ENCODE data around the gene ABCA2.

The ABCA2 gene

GRCh38 chr9:136997830-136998234 lies 30.2 kb downstream of the ABCA2 start:
- no peak for DNase-seq (ENCODE audit: low read depth in 2 of 2)

GRCh38 chr9:136997371-136997770 lies 30.7 kb downstream of the ABCA2 start:
- DNase-seq (ENCODE audit: low read depth in 2 of 2) = no peak

- peak; percentile 16 to 45 for DNase-seq (ENCODE audit: low read depth in 2 of 2)
Measured at GRCh38 chr9:136996361-136997292, 31.4 kb downstream of the ABCA2 start, which contains the start of gene CLIC3. TSS of gene CLIC3 (minus strand) at chr9:136996568. CDS start at chr9:136996543, 25 bp downstream.

GRCh38 chr9:136995772-136996311 lies 32.2 kb downstream of the ABCA2 start:
- no peak for DNase-seq (ENCODE audit: low read depth in 2 of 2)

DNA sequence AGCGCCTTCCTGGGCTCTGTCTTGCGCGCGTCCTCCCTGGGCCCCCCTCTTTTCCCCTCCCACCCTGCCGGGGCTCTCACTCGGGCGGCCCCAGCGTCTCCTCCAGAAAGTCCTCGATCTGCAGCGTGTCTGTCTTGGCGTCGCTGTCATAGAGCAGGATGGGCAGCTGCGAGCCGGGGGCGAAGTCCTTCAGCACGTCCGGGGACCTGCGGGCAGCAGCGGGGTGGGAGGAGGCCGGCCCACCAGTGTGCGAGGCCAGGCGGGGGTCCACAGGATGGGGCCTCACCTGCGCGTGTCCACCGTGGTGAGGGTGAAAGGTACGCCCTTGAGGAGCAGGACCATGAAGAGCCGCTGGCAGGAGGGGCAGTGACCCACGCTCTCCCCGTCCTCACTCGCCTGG lies 32.7 kb downstream of the ABCA2 start:
- no peak for DNase-seq (ENCODE audit: low read depth in 2 of 2)

GRCh38 chr9:136994888-136995230 lies 33.2 kb downstream of the ABCA2 start:
- DNase-seq (ENCODE audit: low read depth in 2 of 2) = no peak

DNA sequence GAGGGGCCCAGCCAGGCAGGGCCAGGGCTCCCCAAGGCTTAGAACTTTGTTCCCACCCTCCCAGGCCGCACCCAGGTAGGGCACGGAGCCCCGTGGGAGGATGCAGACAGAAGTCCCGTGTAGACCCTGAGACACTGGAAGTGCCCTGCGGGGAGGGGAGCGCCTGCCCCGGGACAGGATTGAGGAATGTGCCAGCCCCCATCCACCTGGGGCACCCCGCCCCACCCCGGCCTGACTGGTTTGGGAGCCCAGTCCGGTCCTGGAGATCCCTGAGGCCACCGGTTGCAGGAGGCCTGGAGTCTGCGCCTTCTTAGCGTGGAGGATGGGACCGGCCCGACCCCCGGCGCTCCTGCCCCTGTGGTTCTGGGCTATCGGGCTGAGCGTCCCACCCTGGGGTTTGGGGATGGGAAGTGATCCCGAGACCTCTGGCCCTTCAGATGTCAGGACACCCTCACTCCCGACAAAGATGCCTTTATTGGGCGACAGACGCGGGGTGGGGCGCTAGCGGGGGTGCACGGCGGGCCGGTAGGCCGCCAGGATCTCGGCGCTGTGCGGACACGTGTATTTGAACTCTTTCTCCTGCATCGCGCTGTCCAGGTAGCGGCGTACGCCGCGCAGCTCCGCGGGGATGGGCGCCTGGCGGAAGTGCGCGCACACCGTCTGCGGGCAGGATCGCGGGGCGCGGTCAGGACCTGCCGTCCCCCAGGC lies 33.7 kb downstream of the ABCA2 start:
- DNase-seq (ENCODE audit: low read depth in 2 of 2) = no peak

- DNase-seq (ENCODE audit: low read depth in 2 of 2) = no peak
Measured at GRCh38 chr9:136992819-136993369, 35.1 kb downstream of the ABCA2 start.

DNA sequence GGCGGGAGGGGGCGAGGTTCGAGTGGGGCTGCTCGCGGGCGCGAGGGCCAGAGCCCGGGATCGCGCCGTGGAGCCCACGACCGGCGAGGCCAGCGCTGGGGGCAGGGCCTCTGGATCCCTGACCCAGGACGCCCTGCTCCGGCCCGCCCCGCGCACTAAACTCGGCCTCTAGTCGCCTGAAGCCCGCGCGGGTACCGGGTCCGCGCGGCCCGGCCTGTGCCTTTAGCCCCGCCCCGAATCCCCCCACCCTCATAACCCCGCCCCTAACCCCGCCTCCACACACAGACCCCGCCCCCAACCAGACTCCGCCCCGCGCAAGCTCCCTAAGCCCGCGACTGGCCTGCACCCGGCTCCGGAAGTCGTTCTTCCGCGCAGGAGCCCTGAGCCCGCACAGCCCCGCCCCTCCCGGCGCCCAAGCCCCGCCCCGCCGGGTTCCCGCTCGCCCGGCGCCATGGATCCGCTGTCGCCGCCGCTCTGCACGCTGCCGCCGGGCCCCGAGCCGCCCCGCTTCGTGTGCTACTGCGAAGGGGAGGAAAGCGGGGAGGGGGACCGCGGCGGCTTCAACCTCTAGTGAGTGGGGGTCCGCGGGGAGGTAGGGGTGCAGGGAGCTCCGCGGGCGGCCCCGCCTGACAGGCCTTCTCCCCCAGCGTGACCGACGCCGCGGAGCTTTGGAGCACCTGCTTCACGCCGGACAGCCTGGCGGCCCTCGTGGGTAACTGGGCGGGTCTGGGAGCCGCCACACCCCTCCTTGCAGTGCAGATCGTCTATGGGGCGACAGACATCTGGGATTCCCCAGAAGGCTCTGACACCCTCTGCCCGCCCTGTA lies 35.8 kb downstream of the ABCA2 start, which contains the start of gene PAXX:
Gene PAXX (plus strand): TSS at position 430 of the 826 bp plus-strand sequence. CDS start 22 bp downstream, at position 452.
- peak; percentile 85 to 87 for DNase-seq (ENCODE audit: low read depth in 2 of 2)

DNA sequence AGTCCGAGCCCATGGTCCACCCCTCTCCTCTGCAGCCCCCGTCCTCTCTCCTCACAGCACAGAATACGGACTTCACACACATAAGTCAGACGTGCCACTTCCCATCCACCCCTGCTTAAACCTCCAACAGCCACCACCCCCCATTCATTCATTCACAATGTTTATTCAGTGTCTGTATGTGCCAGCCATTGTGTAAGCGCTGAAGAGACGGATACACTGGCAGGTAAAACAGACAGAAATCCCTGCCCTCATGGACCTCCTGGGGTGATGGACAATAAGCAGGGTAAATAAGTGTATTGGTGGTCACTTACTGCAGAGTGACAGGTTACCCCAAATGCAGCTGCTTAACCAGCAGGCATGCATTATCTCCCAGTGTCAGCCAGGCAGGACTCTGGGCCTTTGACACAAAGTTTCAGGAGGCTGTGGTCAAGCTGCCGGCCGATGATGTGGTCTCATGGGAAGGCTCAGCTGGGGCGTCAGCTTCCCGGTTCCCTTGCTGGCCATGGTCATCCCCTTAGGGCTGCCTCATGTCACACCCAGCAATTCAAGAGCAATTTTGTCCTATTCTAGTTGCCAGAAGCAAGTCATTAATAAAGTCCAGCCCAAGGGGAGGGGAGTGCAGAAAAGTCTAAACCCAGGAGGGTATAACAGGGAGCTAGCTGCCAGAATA lies 37.7 kb downstream of the ABCA2 start:
- DNase-seq (ENCODE audit: low read depth in 2 of 2) = no peak

DNA sequence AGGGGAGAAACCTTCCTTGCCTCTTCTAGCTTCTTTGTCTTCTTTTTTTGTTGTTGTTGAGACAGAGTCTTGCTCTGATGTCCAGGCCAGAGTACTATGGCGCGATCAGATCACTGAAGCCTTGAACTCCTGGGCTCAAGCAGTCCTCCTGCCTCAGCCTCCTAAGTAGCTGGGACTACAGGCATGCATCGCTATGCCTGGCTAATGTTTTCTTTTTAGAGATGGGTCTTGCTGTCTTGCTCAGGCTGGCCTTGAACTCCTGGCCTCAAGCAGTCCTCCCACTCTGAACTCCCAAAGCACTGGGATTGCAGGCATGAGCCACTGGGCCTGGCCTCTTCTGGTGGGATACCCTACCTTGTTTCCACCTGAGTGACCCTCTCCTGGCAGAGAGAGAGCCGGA lies 39.2 kb downstream of the ABCA2 start:
- no peak for DNase-seq (ENCODE audit: low read depth in 2 of 2)

- DNase-seq (ENCODE audit: low read depth in 2 of 2) = no peak
Measured at GRCh38 chr9:136985853-136986252, 42.2 kb downstream of the ABCA2 start.

- no peak for DNase-seq (ENCODE audit: low read depth in 2 of 2)
Measured at GRCh38 chr9:136985027-136985602, 42.9 kb downstream of the ABCA2 start.

DNA sequence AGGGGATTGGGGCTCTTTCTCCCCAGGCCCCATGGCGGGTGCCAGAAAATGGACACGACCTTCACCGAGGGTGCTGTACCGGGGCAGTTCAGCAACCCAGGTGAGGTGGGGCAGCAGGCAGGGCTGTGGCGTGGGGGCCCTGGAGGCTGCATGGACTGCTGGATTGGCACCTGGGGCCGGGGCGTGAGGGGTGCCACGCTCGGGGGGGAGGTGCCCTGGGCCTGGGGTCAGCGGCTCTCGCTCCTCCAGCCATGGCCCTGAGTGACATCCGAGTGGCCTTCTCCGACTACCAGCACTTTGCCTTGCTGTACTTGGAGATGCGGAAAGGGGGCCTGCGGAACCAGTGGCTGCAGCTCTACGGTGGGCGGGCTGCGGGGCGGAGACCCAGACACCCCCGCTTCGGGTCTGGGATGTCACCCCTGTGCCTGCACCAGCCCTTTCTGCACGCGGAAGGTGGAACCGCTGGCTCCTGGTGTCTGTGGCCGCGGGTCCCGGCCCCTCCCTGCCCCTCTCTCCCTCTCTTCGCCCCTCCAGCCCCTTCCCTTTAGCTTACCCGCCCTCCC lies 43.5 kb downstream of the ABCA2 start:
- DNase-seq (ENCODE audit: low read depth in 2 of 2) = no peak

DNA sequence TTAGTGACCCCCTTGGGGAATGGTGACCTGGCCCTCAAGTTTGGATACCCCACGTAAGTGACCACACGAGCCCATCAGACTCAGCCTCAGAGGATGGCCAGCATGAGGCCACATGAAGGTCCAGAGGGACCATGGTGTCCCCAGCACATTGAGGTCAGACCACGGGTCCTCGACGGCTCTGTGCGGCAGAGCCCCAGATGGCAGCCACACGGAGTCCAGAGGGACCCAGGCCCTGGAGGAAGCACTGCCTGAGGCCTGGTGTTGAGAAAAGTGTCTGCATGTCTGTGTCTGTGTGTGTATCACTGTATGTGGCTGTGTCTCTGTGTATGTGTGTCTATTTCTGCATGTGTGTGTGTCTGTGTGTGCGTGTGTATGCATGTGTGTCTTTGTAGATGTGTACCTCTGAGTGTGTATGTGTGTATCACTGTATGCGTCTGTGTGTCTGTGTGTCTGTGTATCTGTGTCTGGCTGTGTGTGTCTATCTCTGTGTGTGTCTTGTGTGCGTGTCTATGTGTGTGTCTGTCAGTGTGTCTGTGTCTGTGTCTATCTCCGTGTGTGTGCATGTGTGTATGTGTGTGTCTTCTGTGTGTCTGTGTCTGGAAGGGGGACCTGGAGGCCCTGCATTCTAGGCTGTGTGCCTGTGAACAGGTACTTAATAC lies 44.3 kb downstream of the ABCA2 start:
- no peak for DNase-seq (ENCODE audit: low read depth in 2 of 2)

DNA sequence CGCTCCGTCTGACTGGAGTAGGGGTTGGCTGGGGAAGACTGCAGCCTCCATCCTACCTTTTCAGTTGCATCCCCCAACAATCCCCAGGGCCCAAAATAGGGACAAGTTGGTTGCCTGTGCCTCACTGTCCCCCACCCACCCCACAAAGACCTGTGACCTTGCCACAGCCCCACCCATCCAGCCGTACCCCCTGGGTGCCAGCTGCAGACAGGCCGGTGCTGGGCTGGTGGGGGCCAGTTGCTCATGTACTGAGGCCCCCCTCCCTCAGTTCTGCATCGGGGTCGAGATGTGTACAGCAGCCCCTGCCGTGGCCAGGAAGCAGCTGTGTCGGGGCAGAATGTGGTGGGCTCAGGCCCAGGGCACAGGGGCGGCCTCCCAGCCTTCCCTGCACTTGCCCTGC lies 44.9 kb downstream of the ABCA2 start:
- DNase-seq (ENCODE audit: low read depth in 2 of 2) = no peak

GRCh38 chr9:136982232-136983051 lies 45.6 kb downstream of the ABCA2 start, which contains the start of gene LCNL1:
TSS of gene LCNL1 (plus strand) at chr9:136982993. CDS start at chr9:136983587, 594 bp downstream.
- DNase-seq (ENCODE audit: low read depth in 2 of 2) = no peak

DNA sequence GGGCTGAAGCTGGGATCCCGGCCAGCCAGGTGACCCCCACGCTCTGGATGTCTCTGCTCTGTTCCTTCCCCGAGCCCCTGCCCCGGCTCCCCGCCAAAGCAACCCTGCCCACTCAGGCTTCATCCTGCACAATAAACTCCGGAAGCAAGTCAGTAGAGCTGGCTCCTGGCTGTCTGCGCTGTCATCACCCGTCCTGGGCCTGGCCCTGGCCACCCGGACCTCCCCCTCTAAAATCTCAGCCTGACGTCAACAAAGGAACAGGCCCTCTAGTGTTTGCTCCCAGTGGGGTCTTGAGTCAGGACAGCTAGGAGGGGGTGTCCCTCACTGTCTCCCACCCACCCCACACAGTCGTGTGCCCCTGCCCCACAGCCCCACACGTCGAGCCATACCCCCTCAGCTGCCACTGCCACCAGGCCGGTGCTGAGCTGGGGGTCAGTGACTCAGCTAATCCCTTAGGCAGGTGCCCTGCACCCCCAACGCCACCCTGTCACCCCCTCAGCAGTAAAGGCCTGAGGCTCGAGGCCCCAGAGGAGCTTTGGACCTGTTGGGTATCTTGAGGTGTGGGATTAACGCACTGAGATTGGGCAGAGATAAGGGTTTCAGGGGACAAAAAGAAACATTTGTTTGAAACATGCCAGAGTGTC lies 46.3 kb downstream of the ABCA2 start:
- no peak for DNase-seq (ENCODE audit: low read depth in 2 of 2)

Measured in activated CD8-positive, alpha-beta memory T cell treated with anti-CD3 and anti-CD28 coated beads for 4 hours (primary cell).